Choroid plexus epithelial cell (primary cell): ENCODE data around the gene NUP188.

ENCODE experiments used
- DNase-seq: peaks from one replicate; pipeline ENCODE4 v3.0.0-alpha.2; 2010; ENCODE audit warnings: low read depth
- H3K4me3 ChIP-seq: 2 replicates; pipeline ENCODE4 v1.5.1; 2011; ENCODE audit warnings: low read depth, mild to moderate bottlenecking, control low read depth, low read length, moderate library complexity
- TF ChIP-seq, protein P1 (sequence below): conservative IDR thresholded peaks from 2 replicates; pipeline ENCODE4 v1.5.1; 2011; ENCODE audit warnings: low read depth, mild to moderate bottlenecking, control low read depth, inconsistent platforms, low read length, moderate library complexity

Gene NUP188

DNA sequence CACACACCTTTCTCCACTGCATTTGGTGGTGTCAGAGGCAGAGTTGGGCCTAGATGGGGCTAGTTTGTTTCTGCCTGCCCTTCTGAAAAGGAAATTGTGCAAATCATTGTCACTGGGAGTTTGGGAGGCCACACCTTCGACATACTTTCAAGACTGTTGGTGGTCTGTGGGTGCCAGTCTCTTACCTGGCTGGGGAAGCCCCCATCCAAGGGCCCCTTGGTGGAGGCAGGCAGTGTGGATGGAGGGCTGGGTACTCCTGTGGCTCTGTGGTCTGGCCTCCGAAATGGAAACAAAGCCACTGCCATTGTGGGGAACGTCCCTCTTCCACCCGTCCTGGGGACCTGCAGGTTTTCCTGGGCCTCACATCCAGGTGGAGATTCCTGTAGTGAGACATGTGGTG lies 37.6 kb upstream of the NUP188 start:
- TF ChIP-seq, protein P1, sequence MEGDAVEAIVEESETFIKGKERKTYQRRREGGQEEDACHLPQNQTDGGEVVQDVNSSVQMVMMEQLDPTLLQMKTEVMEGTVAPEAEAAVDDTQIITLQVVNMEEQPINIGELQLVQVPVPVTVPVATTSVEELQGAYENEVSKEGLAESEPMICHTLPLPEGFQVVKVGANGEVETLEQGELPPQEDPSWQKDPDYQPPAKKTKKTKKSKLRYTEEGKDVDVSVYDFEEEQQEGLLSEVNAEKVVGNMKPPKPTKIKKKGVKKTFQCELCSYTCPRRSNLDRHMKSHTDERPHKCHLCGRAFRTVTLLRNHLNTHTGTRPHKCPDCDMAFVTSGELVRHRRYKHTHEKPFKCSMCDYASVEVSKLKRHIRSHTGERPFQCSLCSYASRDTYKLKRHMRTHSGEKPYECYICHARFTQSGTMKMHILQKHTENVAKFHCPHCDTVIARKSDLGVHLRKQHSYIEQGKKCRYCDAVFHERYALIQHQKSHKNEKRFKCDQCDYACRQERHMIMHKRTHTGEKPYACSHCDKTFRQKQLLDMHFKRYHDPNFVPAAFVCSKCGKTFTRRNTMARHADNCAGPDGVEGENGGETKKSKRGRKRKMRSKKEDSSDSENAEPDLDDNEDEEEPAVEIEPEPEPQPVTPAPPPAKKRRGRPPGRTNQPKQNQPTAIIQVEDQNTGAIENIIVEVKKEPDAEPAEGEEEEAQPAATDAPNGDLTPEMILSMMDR: no peak
- DNase-seq: no peak
- no peak overlapping the region for H3K4me3 ChIP-seq

DNA sequence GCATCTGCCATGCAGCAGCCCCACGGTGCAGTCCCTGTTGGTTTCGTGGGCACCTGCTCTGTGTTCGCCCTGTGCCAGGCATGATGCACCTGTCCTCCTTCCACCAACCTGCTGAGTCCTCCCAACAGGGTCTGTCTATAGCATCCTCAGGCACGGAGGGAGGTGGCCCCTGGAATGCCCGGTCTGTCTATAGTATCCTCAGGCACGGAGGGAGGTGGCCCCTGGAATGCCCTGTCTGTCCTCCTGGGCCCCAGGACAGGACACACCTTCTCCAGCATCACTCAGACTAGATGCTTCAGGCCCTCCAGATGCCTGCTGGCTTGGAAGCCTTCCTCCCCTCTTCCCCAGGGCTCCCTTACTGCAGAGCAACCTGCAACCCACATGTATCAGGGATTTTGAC lies 36.6 kb upstream of the NUP188 start:
- TF ChIP-seq, protein P1: no peak
- H3K4me3 ChIP-seq: no peak overlapping the region
- no peak for DNase-seq

DNA sequence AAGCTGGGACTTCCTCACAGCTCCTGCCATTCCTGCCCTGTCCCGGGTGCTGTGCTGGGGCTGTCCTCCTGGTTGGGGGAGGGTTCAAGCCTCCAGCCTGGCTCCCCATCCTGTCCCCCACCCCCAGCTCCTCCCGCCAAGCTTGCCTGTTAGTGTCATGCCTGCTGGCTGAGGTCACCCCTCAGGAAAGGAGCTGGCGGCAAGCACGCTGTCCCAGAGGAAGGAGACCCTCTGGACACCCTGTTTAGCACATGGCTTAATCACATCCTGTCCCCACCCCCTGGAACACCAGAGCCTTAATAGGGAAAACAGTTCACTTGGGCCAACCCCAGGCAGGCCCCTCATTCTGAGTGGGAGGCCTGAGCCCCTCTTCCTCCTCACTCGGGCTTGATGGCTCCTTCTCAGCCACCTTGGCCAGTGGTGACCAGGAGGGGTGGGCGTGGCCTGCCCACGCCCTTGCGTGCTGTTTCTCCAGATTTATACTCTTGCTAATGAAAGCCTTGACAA lies 35.9 kb upstream of the NUP188 start:
- DNase-seq: no peak

DNA sequence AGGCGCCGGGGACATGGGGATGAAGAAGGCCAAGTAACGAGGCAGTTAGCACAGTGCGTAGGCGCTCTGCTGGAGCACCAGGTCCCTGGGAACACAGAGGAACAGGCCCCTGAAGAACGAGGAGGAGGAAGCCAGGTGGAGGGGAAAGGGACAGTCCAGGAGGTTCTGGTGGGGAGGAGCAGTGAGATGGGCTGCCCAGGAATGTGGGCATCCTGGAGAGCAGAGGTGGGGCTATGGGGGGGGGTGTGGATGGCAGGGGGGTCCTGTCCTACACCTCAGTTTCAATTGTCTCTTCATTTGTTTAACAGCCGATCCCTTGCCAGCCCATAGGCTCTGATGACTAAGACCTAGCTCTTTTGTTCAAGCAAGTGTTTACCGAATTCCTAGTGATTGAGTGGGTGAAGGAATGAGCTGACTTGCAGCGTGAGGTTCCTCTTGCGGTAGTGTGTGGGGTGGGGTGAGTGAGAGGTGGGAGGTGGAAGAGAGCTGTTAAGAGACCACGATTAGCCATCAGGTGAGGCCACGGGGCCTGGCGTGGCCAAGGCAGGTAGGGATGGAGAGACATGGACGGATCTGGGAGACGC lies 35.1 kb upstream of the NUP188 start:
- no peak overlapping the region for H3K4me3 ChIP-seq
- TF ChIP-seq, protein P1: no peak
- DNase-seq: peak; percentile 86

More for the DNA sequence above, 35.9 kb upstream of the NUP188 start:
- H3K4me3 ChIP-seq: no peak overlapping the region
- TF ChIP-seq, protein P1: no peak

DNA sequence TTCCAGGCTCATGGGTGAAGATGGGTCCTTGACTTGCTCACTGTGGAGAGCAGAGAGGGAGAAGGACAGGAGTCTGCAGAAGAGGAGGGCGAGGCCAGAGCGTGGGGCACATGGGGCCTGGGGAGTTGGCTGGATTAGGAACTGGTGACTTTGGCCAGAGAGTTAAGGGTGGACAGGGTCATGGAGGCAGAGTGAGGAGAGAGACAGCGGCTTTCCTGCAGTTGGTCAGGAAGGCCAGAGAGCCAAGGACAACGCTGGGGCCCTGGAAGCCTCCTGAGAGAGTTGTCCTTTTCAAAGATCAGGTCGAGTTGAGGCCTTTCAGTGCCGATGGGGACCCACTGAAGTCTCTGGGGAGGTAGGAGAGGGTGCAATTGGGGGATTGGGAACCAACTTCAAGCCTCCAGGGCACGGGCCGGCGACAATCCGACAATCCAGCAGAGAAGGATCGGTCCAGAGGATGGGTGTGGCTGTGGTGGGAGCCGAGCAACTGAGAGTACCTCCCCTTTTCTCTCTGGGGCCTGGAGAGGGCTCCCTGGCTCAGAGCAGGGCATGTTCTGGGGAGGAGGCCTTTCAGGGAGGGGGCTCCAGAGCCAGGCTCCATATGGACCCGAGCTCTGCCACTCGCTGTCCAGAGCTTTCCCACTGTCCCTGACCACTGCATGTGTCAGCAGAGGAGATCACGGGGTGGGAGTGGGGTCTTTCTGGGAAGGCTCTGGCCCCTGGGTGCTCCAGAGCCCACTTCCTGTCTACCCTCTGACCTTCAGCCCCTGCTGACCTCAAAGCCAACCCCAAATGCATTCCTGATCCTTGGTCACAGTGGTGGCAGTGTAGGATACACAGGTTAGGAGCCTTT lies 34.2 kb upstream of the NUP188 start:
- DNase-seq: no peak
- TF ChIP-seq, protein P1: no peak
- H3K4me3 ChIP-seq: no peak overlapping the region

DNA sequence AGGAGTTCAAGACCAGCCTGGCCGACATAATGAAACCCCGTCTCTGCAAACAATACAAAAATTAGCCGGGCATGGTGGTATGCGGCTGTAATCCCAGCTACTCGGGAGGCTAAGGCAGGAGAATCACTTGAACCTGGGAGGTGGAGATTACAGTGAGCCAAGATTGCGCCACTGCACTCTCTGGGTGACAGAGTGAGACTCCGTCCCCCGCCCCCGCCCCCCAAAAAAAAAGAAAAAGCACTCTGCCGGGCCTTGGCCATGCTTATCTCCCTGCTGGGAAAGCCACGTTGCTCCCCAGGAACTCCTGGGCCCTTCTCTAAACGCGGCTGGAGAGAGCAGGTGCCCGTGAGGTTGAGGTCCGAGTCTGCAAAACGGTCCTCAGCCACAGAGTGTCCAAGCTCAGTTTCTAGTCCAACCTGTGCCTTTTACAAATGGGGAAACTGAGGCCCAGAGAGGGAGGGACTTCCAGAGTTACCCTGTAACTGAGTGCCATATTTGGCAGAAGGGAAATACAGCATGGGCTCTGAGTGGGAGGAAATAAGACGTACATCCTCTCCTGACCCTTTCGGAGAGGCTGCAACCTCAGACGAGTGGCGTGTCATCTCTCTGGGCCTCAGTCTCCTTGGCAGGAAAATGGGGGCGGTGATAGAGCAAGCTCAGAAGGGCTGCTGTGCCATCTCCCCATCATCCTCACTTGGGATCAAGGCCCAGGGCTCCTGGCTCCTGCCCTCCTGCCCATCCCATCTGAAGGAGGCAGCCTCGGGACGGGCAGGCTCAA lies 33.3 kb upstream of the NUP188 start:
- no peak for DNase-seq
- H3K4me3 ChIP-seq: no peak overlapping the region
- TF ChIP-seq, protein P1: no peak
